HFF-Myc (cell line): Measurements from ENCODE around the gene NT5DC3.

ENCODE experiments used
- DNase-seq: peaks from one replicate; pipeline ENCODE4 v3.0.0-alpha.2; 2011; ENCODE audit warnings: low read depth; ENCODE audit errors: extremely low read depth
- H3K4me3 ChIP-seq: replicated peaks from 2 replicates; pipeline ENCODE4 v1.5.1; 2011; ENCODE audit warnings: low read depth, mild to moderate bottlenecking, control low read depth, low read length
- CTCF ChIP-seq: IDR thresholded peaks from 2 replicates; pipeline ENCODE4 v1.5.1; 2012; ENCODE audit warnings: mild to moderate bottlenecking, low read depth, low read length, control low read depth; ENCODE audit errors: missing control alignments

The NT5DC3 gene

GRCh38 chr12:103833095-103833775 is 7.8 kb downstream of the NT5DC3 start:
- no peak for DNase-seq
- no peak overlapping the region for H3K4me3 ChIP-seq
- TF ChIP-seq CTCF, result no peak

GRCh38 chr12:103832048-103832997 is 8.7 kb downstream of the NT5DC3 start:
- DNase-seq, result no peak
- TF ChIP-seq CTCF, result no peak
- H3K4me3 ChIP-seq, result no peak overlapping the region

GRCh38 chr12:103830730-103831320 is 10.2 kb downstream of the NT5DC3 start:
- TF ChIP-seq CTCF, result no peak
- no peak for DNase-seq
- H3K4me3 ChIP-seq, result no peak overlapping the region

- H3K4me3 ChIP-seq, result no peak overlapping the region
- TF ChIP-seq CTCF, result no peak
- no peak for DNase-seq
Observed at GRCh38 chr12:103830025-103830725, 10.9 kb downstream of the NT5DC3 start.

- no peak overlapping the region for H3K4me3 ChIP-seq
- TF ChIP-seq CTCF, result no peak
- peak; percentile 37 for DNase-seq
Observed at GRCh38 chr12:103829092-103829491, 11.9 kb downstream of the NT5DC3 start.

GRCh38 chr12:103827911-103828391 is 13.1 kb downstream of the NT5DC3 start:
- H3K4me3 ChIP-seq, result no peak overlapping the region
- no peak for TF ChIP-seq CTCF
- no peak for DNase-seq
